Astrocyte of the spinal cord (primary cell): ENCODE data around the gene CTDSP2.
"Not testable (repeated sequence)": the region's sequence is repeated elsewhere in the genome, so short reads cannot be mapped to it uniquely, and the experiment has no call there.

Source experiments
- DNase-seq: peaks from one replicate; pipeline ENCODE4 v3.0.0; 2011; ENCODE audit warnings: low read depth, low spot score
- H3K4me3 ChIP-seq: 2 replicates; pipeline ENCODE4 v1.5.1; 2011; ENCODE audit warnings: low read depth, mild to moderate bottlenecking, low read length, moderate library complexity
- CTCF ChIP-seq: IDR thresholded peaks from 2 replicates; pipeline ENCODE4 v1.5.1; 2012; ENCODE audit warnings: low read depth, mild to moderate bottlenecking, low read length, inconsistent platforms
- in situ Hi-C: cut with HindIII; loops from 2 replicates; pipeline ENCODE4 v1.10.0; 2017; ENCODE audit warnings: low sequenced_read_pairs

CTDSP2 gene

GRCh38 chr12:57775563-57776246 is 70.8 kb downstream of the CTDSP2 start:
- H3K4me3 ChIP-seq = no peak overlapping the region
- TF ChIP-seq CTCF = no peak
- no peak for DNase-seq
- in situ Hi-C loops = no loop called here

GRCh38 chr12:57775044-57775443 is 71.5 kb downstream of the CTDSP2 start:
- no peak for TF ChIP-seq CTCF
- in situ Hi-C loops = no loop called here
- no peak for DNase-seq
- no peak overlapping the region for H3K4me3 ChIP-seq

- H3K4me3 ChIP-seq, DNase-seq, in situ Hi-C loops: not testable (repeated sequence)
Observed at GRCh38 chr12:57774634-57775033, 71.9 kb downstream of the CTDSP2 start.

- no peak for DNase-seq
- no peak for TF ChIP-seq CTCF
- in situ Hi-C loops = no loop called here
- peak within 1 kb of the TSS; percentile 70 for H3K4me3 ChIP-seq
Observed at GRCh38 chr12:57772429-57773322, 73.9 kb downstream of the CTDSP2 start, which contains the start of gene EEF1AKMT3. Gene EEF1AKMT3, plus strand, starts transcription at chr12:57772614. Its CDS starts 111 bp downstream, at chr12:57772725.

DNA sequence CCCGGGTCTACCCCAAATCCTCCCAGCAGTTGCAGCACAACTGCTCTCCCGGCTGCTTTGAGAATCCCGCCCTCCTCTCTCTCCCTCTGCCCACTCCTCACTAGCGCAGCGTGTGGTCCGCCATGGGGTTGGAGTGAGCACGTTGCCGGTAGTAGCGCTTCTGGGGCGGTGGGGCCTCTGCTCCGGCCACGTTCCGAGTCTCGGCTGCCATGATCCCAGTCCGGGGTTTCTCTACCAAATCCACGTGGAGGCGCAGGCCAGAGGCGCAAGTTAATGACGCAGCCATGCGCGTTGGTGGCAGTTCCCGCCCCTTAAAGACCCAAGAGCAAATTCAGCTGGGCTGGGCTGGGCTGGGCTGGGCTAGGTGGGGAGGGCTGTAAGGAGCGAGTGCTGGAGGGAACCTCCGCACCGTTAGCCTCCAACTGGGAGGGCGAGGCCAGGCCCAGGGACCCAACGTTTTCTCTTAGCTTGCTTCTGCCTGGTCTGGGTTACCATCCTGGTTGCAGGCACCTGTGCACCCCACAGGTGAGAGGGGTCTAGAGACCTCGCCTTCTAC is 74.6 kb downstream of the CTDSP2 start, which contains the start of gene METTL1:
Gene METTL1, minus strand, starts transcription at position 233 of the 556 bp plus-strand sequence. Its CDS starts 22 bp downstream, at position 211.
- no peak for TF ChIP-seq CTCF
- in situ Hi-C loops = no loop called here

DNA sequence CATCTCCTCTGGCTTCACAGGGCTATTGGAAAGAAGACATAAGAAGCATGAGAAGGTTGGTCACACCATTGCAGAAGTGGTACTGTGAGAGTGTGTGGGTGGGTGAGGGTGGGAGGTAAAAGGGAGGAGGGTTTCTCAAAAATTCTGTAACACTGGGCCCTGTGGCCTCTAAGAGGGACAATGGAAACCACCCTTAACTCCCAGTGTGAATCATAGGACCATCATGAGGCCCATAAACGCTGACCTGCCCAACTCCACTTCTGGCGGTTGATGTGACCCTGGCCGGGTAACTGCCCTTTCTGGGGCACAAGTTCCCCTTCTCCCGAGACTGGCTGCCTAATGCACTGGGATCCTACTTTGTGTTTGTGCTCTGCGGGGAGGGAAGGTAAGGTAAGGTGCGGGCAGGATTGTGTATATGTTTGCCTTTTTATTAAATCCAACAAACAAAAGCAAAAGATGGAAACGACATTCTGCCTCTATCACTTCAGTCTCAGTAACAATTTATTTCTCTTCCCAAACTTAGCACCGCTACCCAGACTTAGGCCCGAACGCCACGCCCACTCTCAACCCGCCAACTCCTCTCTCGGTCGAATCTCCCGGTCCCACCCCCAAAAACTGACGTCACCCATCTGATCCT is 75.2 kb downstream of the CTDSP2 start:
- DNase-seq = no peak
- in situ Hi-C loops = no loop called here
- H3K4me3 ChIP-seq = peak overlapping the region; percentile 70
- no peak for TF ChIP-seq CTCF

More for the DNA sequence above, 74.6 kb downstream of the CTDSP2 start, which contains the start of gene METTL1:
- DNase-seq = peak; percentile 99
- H3K4me3 ChIP-seq = peak within 1 kb of the TSS; percentile 70
